ENCODE measurements around the gene PTPRK.

PTPRK gene

DNA sequence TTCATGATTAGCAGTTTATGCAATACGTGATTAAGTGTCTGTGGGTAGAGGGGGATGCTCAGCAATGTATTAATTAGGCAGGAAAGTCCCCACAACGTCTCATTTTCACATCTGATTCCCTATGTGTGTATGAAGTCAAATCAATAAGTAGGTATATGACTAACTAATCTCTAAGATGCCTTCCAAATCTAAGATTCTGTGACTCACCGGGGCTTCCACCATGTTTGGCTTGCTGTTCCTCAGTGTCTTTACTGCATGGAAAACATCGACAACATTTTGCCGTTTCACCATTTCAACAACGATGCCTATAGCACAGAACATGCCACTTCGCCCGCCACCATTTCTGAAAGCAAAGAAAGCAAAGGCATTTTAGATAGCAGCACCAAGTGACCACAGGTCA lies 547.6 kb downstream of the PTPRK start:
- no peak for ATAC-seq
- no peak for TF ChIP-seq ESRRG (CRISPR knock-in tag; IDR thresholded peaks at IDR 0.05)
- no peak for TF ChIP-seq SNAI2 (CRISPR knock-in tag; IDR thresholded peaks at IDR 0.05)
- no peak for TF ChIP-seq ZNF565 (CRISPR knock-in tag; conservative IDR thresholded peaks at IDR 0.05; ENCODE audit: low read depth)
- TF ChIP-seq ISL1 (CRISPR knock-in tag; IDR thresholded peaks at IDR 0.05) = no peak
- no peak for TF ChIP-seq TOX (CRISPR knock-in tag; IDR thresholded peaks at IDR 0.05; ENCODE audit: borderline replicate concordance)
- TF ChIP-seq OSR1 (CRISPR knock-in tag; IDR thresholded peaks at IDR 0.05) = no peak
- TF ChIP-seq, protein P1, sequence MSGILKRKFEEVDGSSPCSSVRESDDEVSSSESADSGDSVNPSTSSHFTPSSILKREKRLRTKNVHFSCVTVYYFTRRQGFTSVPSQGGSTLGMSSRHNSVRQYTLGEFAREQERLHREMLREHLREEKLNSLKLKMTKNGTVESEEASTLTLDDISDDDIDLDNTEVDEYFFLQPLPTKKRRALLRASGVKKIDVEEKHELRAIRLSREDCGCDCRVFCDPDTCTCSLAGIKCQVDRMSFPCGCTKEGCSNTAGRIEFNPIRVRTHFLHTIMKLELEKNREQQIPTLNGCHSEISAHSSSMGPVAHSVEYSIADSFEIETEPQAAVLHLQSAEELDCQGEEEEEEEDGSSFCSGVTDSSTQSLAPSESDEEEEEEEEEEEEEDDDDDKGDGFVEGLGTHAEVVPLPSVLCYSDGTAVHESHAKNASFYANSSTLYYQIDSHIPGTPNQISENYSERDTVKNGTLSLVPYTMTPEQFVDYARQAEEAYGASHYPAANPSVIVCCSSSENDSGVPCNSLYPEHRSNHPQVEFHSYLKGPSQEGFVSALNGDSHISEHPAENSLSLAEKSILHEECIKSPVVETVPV (CRISPR knock-in tag; IDR thresholded peaks at IDR 0.05) = no peak
- TF ChIP-seq ZFP3 (CRISPR knock-in tag; IDR thresholded peaks at IDR 0.05) = no peak
- no peak for TF ChIP-seq PPARA (CRISPR knock-in tag; IDR thresholded peaks at IDR 0.05; ENCODE audit: borderline replicate concordance)
- TF ChIP-seq ZNF70 (CRISPR knock-in tag; IDR thresholded peaks at IDR 0.05) = no peak
- TF ChIP-seq ARNTL (CRISPR knock-in tag; IDR thresholded peaks at IDR 0.05; ENCODE audit: borderline replicate concordance, low read depth) = no peak
- no peak for TF ChIP-seq ZFP30 (CRISPR knock-in tag; IDR thresholded peaks at IDR 0.05)
- TF ChIP-seq, protein P2, sequence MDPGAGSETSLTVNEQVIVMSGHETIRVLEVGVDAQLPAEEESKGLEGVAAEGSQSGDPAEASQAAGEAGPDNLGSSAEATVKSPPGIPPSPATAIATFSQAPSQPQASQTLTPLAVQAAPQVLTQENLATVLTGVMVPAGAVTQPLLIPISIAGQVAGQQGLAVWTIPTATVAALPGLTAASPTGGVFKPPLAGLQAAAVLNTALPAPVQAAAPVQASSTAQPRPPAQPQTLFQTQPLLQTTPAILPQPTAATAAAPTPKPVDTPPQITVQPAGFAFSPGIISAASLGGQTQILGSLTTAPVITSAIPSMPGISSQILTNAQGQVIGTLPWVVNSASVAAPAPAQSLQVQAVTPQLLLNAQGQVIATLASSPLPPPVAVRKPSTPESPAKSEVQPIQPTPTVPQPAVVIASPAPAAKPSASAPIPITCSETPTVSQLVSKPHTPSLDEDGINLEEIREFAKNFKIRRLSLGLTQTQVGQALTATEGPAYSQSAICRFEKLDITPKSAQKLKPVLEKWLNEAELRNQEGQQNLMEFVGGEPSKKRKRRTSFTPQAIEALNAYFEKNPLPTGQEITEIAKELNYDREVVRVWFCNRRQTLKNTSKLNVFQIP (CRISPR knock-in tag; IDR thresholded peaks at IDR 0.05; ENCODE audit: borderline replicate concordance, low read depth) = no peak
- no peak for TF ChIP-seq ZC3H10 (CRISPR knock-in tag; IDR thresholded peaks at IDR 0.05)
- TF ChIP-seq, protein P3, sequence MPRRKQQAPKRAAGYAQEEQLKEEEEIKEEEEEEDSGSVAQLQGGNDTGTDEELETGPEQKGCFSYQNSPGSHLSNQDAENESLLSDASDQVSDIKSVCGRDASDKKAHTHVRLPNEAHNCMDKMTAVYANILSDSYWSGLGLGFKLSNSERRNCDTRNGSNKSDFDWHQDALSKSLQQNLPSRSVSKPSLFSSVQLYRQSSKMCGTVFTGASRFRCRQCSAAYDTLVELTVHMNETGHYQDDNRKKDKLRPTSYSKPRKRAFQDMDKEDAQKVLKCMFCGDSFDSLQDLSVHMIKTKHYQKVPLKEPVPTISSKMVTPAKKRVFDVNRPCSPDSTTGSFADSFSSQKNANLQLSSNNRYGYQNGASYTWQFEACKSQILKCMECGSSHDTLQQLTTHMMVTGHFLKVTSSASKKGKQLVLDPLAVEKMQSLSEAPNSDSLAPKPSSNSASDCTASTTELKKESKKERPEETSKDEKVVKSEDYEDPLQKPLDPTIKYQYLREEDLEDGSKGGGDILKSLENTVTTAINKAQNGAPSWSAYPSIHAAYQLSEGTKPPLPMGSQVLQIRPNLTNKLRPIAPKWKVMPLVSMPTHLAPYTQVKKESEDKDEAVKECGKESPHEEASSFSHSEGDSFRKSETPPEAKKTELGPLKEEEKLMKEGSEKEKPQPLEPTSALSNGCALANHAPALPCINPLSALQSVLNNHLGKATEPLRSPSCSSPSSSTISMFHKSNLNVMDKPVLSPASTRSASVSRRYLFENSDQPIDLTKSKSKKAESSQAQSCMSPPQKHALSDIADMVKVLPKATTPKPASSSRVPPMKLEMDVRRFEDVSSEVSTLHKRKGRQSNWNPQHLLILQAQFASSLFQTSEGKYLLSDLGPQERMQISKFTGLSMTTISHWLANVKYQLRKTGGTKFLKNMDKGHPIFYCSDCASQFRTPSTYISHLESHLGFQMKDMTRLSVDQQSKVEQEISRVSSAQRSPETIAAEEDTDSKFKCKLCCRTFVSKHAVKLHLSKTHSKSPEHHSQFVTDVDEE (CRISPR knock-in tag; IDR thresholded peaks at IDR 0.05) = no peak
- no peak for TF ChIP-seq BACH2 (CRISPR knock-in tag; IDR thresholded peaks at IDR 0.05; ENCODE audit: borderline replicate concordance)
- no peak for TF ChIP-seq ZNF8 (CRISPR knock-in tag; IDR thresholded peaks at IDR 0.05)
- TF ChIP-seq, protein P4, sequence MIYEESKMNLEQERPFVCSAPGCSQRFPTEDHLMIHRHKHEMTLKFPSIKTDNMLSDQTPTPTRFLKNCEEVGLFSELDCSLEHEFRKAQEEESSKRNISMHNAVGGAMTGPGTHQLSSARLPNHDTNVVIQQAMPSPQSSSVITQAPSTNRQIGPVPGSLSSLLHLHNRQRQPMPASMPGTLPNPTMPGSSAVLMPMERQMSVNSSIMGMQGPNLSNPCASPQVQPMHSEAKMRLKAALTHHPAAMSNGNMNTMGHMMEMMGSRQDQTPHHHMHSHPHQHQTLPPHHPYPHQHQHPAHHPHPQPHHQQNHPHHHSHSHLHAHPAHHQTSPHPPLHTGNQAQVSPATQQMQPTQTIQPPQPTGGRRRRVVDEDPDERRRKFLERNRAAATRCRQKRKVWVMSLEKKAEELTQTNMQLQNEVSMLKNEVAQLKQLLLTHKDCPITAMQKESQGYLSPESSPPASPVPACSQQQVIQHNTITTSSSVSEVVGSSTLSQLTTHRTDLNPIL (CRISPR knock-in tag; IDR thresholded peaks at IDR 0.05; ENCODE audit: low read depth) = no peak
- TF ChIP-seq GLIS3 (CRISPR knock-in tag; IDR thresholded peaks at IDR 0.05) = no peak

DNA sequence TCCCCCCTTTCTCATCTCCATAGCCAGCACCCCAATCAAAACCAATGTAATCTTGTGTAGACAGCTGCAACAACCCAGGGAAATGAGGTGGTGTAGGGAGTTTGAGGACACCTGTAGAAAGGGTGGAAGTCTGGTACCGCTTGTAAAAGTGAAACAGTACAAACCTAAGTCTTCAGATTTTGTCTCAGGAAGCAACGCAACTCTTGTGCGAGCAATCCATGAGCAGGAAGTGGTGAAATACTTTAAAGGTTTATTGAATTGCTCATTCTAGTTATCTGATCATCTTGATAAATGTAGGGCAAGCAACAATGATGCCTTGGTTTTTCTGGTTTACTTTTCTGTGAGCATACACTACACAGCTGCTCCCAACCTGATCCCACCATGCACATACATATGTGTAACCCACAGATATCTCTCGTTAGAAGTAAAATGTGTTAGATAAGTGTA lies 548.4 kb downstream of the PTPRK start:
- TF ChIP-seq CSDC2 (CRISPR knock-in tag; IDR thresholded peaks at IDR 0.05) = no peak
- TF ChIP-seq, protein P3 (CRISPR knock-in tag; IDR thresholded peaks at IDR 0.05) = no peak
- ATAC-seq = peak; percentile 95

DNA sequence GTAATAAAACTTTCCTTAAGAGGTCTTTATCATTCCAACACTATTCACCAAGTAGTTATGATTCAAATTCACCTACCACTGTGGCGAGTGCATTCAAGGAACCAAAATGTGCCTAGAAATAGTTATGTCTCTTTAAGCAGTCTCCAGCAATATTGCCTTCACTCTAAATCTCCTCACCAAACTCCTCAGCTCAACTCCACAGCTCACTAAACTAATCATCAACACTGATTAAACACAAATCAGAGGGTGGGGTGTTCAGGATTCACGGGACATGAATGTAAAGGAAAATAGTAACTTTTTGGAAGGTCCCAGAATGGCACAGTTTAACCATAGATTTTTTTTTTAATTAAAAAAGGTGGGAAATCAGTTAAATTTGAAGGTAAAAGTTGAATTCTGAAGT lies 549.0 kb downstream of the PTPRK start:
- TF ChIP-seq, protein P2 (CRISPR knock-in tag; IDR thresholded peaks at IDR 0.05; ENCODE audit: borderline replicate concordance, low read depth) = no peak
- TF ChIP-seq ISL1 (CRISPR knock-in tag; IDR thresholded peaks at IDR 0.05) (no peak), TCF4 (CRISPR knock-in tag; IDR thresholded peaks at IDR 0.05; ENCODE audit: borderline replicate concordance) (no peak), BACH2 (CRISPR knock-in tag; IDR thresholded peaks at IDR 0.05; ENCODE audit: borderline replicate concordance) (no peak), ZNF70 (CRISPR knock-in tag; IDR thresholded peaks at IDR 0.05) (no peak), GLIS3 (CRISPR knock-in tag; IDR thresholded peaks at IDR 0.05) (no peak), TOX (CRISPR knock-in tag; IDR thresholded peaks at IDR 0.05; ENCODE audit: borderline replicate concordance) (no peak), PPARA (CRISPR knock-in tag; IDR thresholded peaks at IDR 0.05; ENCODE audit: borderline replicate concordance) (no peak), ZFP3 (CRISPR knock-in tag; IDR thresholded peaks at IDR 0.05) (no peak), OSR1 (CRISPR knock-in tag; IDR thresholded peaks at IDR 0.05) (no peak), ZNF8 (CRISPR knock-in tag; IDR thresholded peaks at IDR 0.05) (no peak), ESRRG (CRISPR knock-in tag; IDR thresholded peaks at IDR 0.05) (no peak), SNAI2 (CRISPR knock-in tag; IDR thresholded peaks at IDR 0.05) (no peak)

More for the DNA sequence above, 549.0 kb downstream of the PTPRK start:
- ATAC-seq = no peak

All from SK-N-SH treated with all-trans-retinoic acid at 6 μM for 48 hours (cell line).